Stimulated activated CD8-positive, alpha-beta memory T cell treated with anti-CD3 and anti-CD28 coated beads, Interleukin-2, amount 100 ng/mL, for 48 hours (primary cell): Measurements from ENCODE around the gene PRXL2B.

Experiments used
- DNase-seq, 2 donors: peaks; one replicate each; pipeline ENCODE4 v3.0.0-alpha.2; 2020; ENCODE audit warnings: low read depth in 2 of 2

The PRXL2B gene

GRCh38 chr1:2585318-2586092 is 1.1 kb upstream of the PRXL2B start:
- peak; percentile 41 to 49 for DNase-seq

- DNase-seq: no peak
These were observed 688 bp downstream of the PRXL2B start for GRCh38 chr1:2587071-2587859.

- DNase-seq: no peak
These were observed 1.4 kb downstream of the PRXL2B start for GRCh38 chr1:2587860-2588571.

- no peak for DNase-seq
These were observed 2.3 kb downstream of the PRXL2B start for GRCh38 chr1:2588661-2589430.

- no peak for DNase-seq
These were observed 3.1 kb downstream of the PRXL2B start for GRCh38 chr1:2589431-2590232.

- DNase-seq: no peak
These were observed 3.9 kb downstream of the PRXL2B start for GRCh38 chr1:2590233-2591141.

GRCh38 chr1:2591233-2591580 is 4.6 kb downstream of the PRXL2B start:
- DNase-seq: no peak

- DNase-seq: no peak
These were observed 5.1 kb downstream of the PRXL2B start for GRCh38 chr1:2591581-2592261.

GRCh38 chr1:2592672-2593071 is 6.1 kb downstream of the PRXL2B start:
- no peak for DNase-seq

GRCh38 chr1:2593251-2593878 is 6.8 kb downstream of the PRXL2B start:
- no peak for DNase-seq

GRCh38 chr1:2594001-2594640 is 7.5 kb downstream of the PRXL2B start:
- DNase-seq: no peak

GRCh38 chr1:2594641-2595131 is 8.1 kb downstream of the PRXL2B start:
- no peak for DNase-seq

GRCh38 chr1:2595261-2595811 is 8.8 kb downstream of the PRXL2B start:
- no peak for DNase-seq

- DNase-seq: no peak
These were observed 9.4 kb downstream of the PRXL2B start for GRCh38 chr1:2595812-2596529.

GRCh38 chr1:2596530-2597333 is 10.2 kb downstream of the PRXL2B start:
- no peak for DNase-seq
